Urinary bladder (tissue), 4 donors: Measurements from ENCODE around the gene POLDIP2. TPM values are rescaled to one million over a fixed set of nuclear protein-coding genes. Genes with fewer than 3 reads are reported as not detected.

Experiments
- DNase-seq: peaks from one replicate; pipeline ENCODE4 v3.0.0-alpha.2; 2015; ENCODE audit errors: extremely low spot score
- H3K27ac ChIP-seq: one replicate; pipeline ENCODE4 v1.5.1; 2013; ENCODE audit warnings: low read depth, mild to moderate bottlenecking, moderate library complexity
- H3K36me3 ChIP-seq: one replicate; pipeline ENCODE4 v1.6.1; 2013; ENCODE audit warnings: mild to moderate bottlenecking, moderate library complexity; ENCODE audit not compliant: insufficient read depth
- H3K4me1 ChIP-seq: one replicate; pipeline ENCODE4 v1.6.1; 2013; ENCODE audit warnings: mild to moderate bottlenecking, moderate library complexity; ENCODE audit not compliant: insufficient read depth
- H3K4me3 ChIP-seq: one replicate; pipeline ENCODE4 v1.5.1; 2013; ENCODE audit warnings: low read depth, low read length
- WGBS: extraction: QIAGEN DNeasy Blood & Tissue Kit; methylation state at CpG from one replicate; pipeline ENCODE4 v1.1.7; 2013; 5-methylcytosine and 5-hydroxymethylcytosine counted together
- polyA plus RNA-seq: library from polyadenylated mRNA; stranded (reverse); fragments of 200-250 nt; gene quantifications from one replicate; pipeline ENCODE4 v1.2.3, GENCODE V29; 2013
- total RNA-seq: library from RNA; depleted of rRNA; stranded (reverse); fragments of >200 nt; gene quantifications from one replicate; pipeline ENCODE4 v1.2.3, GENCODE V29; 2014
- donor health status: healthy with polysubstance abuse.
- donor health status: healthy.

The POLDIP2 gene
- total RNA-seq (35.1 TPM), polyA plus RNA-seq (79.6 TPM)

- under 1% methylated on average over 80 of the region's 80 CpGs for WGBS
- no peaks in the 10 kb centered on the region for H3K36me3 ChIP-seq
These were observed at the start of gene POLDIP2 for GRCh38 chr17:28357061-28357900. Gene POLDIP2 (minus strand): TSS chr17:28357527. CDS start chr17:28357448, 79 bp downstream.

GRCh38 chr17:28406473-28406814 lies 49.1 kb upstream of the POLDIP2 start:
- WGBS = 21% methylated on average over 9 of the region's 9 CpGs
- Histone ChIP-seq H3K4me1 (no peaks in the 10 kb centered on the region), H3K36me3 (no peaks in the 10 kb centered on the region), H3K27ac (no peak overlapping the region), H3K4me3 (peak overlapping the region; percentile 79)
- DNase-seq = no peak

More at GRCh38 chr17:28357061-28357900, at the start of gene POLDIP2:
- Histone ChIP-seq H3K4me1 (no peaks in the 10 kb centered on the region), H3K27ac (peak within 1 kb of the TSS; percentile 86), H3K4me3 (peak within 1 kb of the TSS; percentile 86)
- DNase-seq = peak; percentile 85

- no peak for DNase-seq
- 1% methylated on average over 70 of the region's 70 CpGs for WGBS
- Histone ChIP-seq H3K27ac (no peak within 1 kb of the TSS), H3K36me3 (no peaks in the 10 kb centered on the region), H3K4me3 (peak within 1 kb of the TSS; percentile 79), H3K4me1 (no peaks in the 10 kb centered on the region)
These were observed 48.5 kb upstream of the POLDIP2 start, which contains the start of gene SLC46A1 for GRCh38 chr17:28405632-28406472. Gene SLC46A1 (minus strand): TSS chr17:28406212. CDS start chr17:28406114, 98 bp downstream.

GRCh38 chr17:28404812-28405570 lies 47.7 kb upstream of the POLDIP2 start:
- Histone ChIP-seq H3K36me3 (no peaks in the 10 kb centered on the region), H3K27ac (no peak overlapping the region), H3K4me3 (peak overlapping the region; percentile 79), H3K4me1 (no peaks in the 10 kb centered on the region)
- DNase-seq = no peak
- WGBS = 48% methylated on average over 33 of the region's 33 CpGs

- no peaks in the 10 kb centered on the region for H3K4me1 ChIP-seq
- no peaks in the 10 kb centered on the region for H3K36me3 ChIP-seq
- 94% methylated on average over 5 of the region's 5 CpGs for WGBS
- no peak for DNase-seq
- no peak overlapping the region for H3K27ac ChIP-seq
- H3K4me3 ChIP-seq = no peak overlapping the region
These were observed 47.1 kb upstream of the POLDIP2 start for GRCh38 chr17:28404461-28404811.

- no peaks in the 10 kb centered on the region for H3K36me3 ChIP-seq
- WGBS = 79% methylated on average over 2 of the region's 2 CpGs
- H3K4me3 ChIP-seq = no peak overlapping the region
- no peak for DNase-seq
- no peaks in the 10 kb centered on the region for H3K4me1 ChIP-seq
- no peak overlapping the region for H3K27ac ChIP-seq
These were observed 46.7 kb upstream of the POLDIP2 start for GRCh38 chr17:28404007-28404406.

- no peaks in the 10 kb centered on the region for H3K4me1 ChIP-seq
- no peak for DNase-seq
- no peak overlapping the region for H3K27ac ChIP-seq
- H3K36me3 ChIP-seq = no peaks in the 10 kb centered on the region
- 85% methylated on average over 6 of the region's 6 CpGs for WGBS
- no peak overlapping the region for H3K4me3 ChIP-seq
These were observed 45.5 kb upstream of the POLDIP2 start for GRCh38 chr17:28402844-28403243.

GRCh38 chr17:28402224-28402630 lies 44.9 kb upstream of the POLDIP2 start:
- H3K36me3 ChIP-seq = no peaks in the 10 kb centered on the region
- whole genome bisulfite sequencing = 43% methylated on average over 3 of the region's 3 CpGs
- H3K27ac ChIP-seq = no peak overlapping the region
- no peaks in the 10 kb centered on the region for H3K4me1 ChIP-seq
- no peak for DNase-seq
- H3K4me3 ChIP-seq = no peak overlapping the region

- H3K4me1 ChIP-seq = no peaks in the 10 kb centered on the region
- 96% methylated on average over 4 of the region's 4 CpGs for WGBS
- H3K36me3 ChIP-seq = no peaks in the 10 kb centered on the region
- DNase-seq = no peak
- H3K4me3 ChIP-seq = no peak overlapping the region
- no peak overlapping the region for H3K27ac ChIP-seq
These were observed 42.5 kb upstream of the POLDIP2 start for GRCh38 chr17:28399808-28400207.

GRCh38 chr17:28398280-28398981 lies 41.1 kb upstream of the POLDIP2 start:
- Histone ChIP-seq H3K27ac (no peak overlapping the region), H3K36me3 (no peaks in the 10 kb centered on the region), H3K4me3 (no peak overlapping the region), H3K4me1 (no peaks in the 10 kb centered on the region)
- DNase-seq = no peak
- 69% methylated on average over 6 of the region's 6 CpGs for WGBS

GRCh38 chr17:28397687-28398279 lies 40.5 kb upstream of the POLDIP2 start:
- H3K36me3 ChIP-seq = no peaks in the 10 kb centered on the region
- 79% methylated on average over 7 of the region's 7 CpGs for WGBS
- H3K27ac ChIP-seq = no peak overlapping the region
- H3K4me1 ChIP-seq = no peaks in the 10 kb centered on the region
- no peak for DNase-seq
- no peak overlapping the region for H3K4me3 ChIP-seq

GRCh38 chr17:28397275-28397674 lies 39.9 kb upstream of the POLDIP2 start:
- Histone ChIP-seq H3K36me3 (no peaks in the 10 kb centered on the region), H3K4me3 (no peak overlapping the region), H3K4me1 (no peaks in the 10 kb centered on the region), H3K27ac (no peak overlapping the region)
- 95% methylated on average over 3 of the region's 3 CpGs for WGBS
- DNase-seq = no peak
